Epithelial cell of proximal tubule (primary cell): Measurements from ENCODE around the gene GNS. TPM values are rescaled to one million over a fixed set of nuclear protein-coding genes. Genes with fewer than 3 reads are reported as not detected.

Experiments
- DNase-seq: peaks from one replicate; pipeline ENCODE4 v3.0.0-alpha.2; 2011; ENCODE audit warnings: low read depth
- H3K4me3 ChIP-seq: 2 replicates; pipeline ENCODE4 v1.5.1; 2011; ENCODE audit warnings: low read depth, mild to moderate bottlenecking, low read length
- total RNA-seq: library from RNA; depleted of rRNA; stranded (reverse); fragments of >200 nt; gene quantifications from 2 replicates; pipeline ENCODE4 v1.2.3, GENCODE V29; 2015
- TF ChIP-seq, protein P1 (sequence below): conservative IDR thresholded peaks from 2 replicates; pipeline ENCODE4 v1.5.1; 2012; ENCODE audit warnings: low read depth, mild to moderate bottlenecking, low read length

GNS gene
- total RNA-seq, 1 donor from 2014 or later, result 63.9 TPM

DNA sequence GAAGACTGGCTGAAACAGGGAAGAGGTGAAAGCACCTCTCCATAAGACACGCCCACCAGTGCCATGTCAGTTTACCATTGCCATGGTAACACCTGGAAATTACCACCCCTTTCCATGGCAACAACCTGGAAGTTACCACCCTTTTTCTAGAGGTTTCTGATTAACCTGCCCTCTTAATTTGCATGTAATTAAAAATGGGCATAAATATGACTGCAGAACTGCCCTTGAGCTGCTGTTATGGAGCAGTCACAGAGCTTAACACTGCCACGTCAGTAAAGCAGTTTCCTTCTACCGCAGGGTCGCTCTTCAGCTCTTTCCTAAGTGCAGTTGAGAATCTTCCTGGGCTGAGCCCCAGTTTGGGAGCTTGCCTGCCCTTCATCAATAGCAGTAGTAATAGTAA is 93.7 kb downstream of the GNS start:
- TF ChIP-seq, protein P1, sequence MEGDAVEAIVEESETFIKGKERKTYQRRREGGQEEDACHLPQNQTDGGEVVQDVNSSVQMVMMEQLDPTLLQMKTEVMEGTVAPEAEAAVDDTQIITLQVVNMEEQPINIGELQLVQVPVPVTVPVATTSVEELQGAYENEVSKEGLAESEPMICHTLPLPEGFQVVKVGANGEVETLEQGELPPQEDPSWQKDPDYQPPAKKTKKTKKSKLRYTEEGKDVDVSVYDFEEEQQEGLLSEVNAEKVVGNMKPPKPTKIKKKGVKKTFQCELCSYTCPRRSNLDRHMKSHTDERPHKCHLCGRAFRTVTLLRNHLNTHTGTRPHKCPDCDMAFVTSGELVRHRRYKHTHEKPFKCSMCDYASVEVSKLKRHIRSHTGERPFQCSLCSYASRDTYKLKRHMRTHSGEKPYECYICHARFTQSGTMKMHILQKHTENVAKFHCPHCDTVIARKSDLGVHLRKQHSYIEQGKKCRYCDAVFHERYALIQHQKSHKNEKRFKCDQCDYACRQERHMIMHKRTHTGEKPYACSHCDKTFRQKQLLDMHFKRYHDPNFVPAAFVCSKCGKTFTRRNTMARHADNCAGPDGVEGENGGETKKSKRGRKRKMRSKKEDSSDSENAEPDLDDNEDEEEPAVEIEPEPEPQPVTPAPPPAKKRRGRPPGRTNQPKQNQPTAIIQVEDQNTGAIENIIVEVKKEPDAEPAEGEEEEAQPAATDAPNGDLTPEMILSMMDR, result no peak
- H3K4me3 ChIP-seq, result no peak overlapping the region
- no peak for DNase-seq

Other genes starting within 250 kb of the GNS start
- gene RASSF3, start 148.9 kb downstream of the GNS start, total RNA-seq, result 14.9 and 15.4 TPM in 2 replicates
- 1.6 and 3.8 TPM in 2 replicates for gene TBC1D30, start 65.2 kb upstream of the GNS start, total RNA-seq